MM.1S (cell line): ENCODE measurements around the gene PHB1.

Source experiments
- EZH2 ChIP-seq: fragments of 300-600 bp; sonication (generic); optimal IDR thresholded peaks from 2 replicates; pipeline ENCODE3; 2017; ENCODE audit warnings: low read depth, mild to moderate bottlenecking, antibody characterized with exemption, low read length, mixed read lengths
- EZH2phosphoT487 ChIP-seq: fragments of 300-600 bp; sonication (generic); IDR thresholded peaks from 2 replicates; pipeline ENCODE4 v1.6.1; 2018; ENCODE audit warnings: antibody characterized with exemption, low read length
- TF ChIP-seq, protein P1 (sequence below): fragments of 300-600 bp; sonication (generic); IDR thresholded peaks from 2 replicates; pipeline ENCODE4 v1.5.1; 2016; ENCODE audit warnings: antibody characterized with exemption, low read length, mixed read lengths

DNA sequence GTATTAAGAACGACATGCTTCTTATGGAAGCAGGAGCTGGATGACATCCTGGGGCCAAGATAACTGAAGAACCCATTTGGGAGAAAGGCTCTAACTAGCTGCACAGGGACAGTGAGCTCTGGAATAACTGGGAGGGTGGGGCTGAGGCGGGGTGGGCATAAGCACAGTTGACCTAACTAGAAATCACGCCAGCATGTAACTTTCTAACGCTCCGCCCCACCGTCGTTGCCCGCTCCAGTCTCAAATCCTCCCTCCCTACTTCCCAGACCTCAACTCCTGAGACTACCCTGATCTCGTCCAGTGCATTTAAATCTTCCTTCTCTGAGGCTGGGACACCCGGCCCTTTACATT is 436 bp downstream of the PHB1 start:
- TF ChIP-seq, protein P1, sequence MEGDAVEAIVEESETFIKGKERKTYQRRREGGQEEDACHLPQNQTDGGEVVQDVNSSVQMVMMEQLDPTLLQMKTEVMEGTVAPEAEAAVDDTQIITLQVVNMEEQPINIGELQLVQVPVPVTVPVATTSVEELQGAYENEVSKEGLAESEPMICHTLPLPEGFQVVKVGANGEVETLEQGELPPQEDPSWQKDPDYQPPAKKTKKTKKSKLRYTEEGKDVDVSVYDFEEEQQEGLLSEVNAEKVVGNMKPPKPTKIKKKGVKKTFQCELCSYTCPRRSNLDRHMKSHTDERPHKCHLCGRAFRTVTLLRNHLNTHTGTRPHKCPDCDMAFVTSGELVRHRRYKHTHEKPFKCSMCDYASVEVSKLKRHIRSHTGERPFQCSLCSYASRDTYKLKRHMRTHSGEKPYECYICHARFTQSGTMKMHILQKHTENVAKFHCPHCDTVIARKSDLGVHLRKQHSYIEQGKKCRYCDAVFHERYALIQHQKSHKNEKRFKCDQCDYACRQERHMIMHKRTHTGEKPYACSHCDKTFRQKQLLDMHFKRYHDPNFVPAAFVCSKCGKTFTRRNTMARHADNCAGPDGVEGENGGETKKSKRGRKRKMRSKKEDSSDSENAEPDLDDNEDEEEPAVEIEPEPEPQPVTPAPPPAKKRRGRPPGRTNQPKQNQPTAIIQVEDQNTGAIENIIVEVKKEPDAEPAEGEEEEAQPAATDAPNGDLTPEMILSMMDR = no peak
- TF ChIP-seq EZH2 = no peak
- TF ChIP-seq EZH2phosphoT487 = no peak
